Measurements from ENCODE around the gene CYP2A6.

DNA sequence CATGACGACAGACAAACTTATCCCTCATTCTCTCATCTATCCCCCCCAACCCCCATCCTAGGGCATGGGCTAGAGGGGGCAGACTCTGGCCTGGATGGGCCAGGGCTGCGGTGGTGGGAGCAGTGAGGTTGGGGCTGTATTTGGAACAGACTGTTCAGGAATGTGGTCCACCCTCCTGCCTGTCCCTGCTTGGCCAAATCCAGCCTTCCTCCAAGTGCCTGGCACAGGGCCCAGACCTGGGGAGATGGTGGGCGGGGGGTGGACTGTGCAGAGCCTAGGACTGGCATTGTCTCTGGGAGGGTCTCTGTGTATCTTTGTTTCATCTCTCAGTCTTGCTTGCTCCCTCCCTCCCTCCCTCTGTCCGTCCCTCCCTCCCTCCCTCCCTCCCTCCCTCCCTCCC is 37.1 kb downstream of the CYP2A6 start:
- TF ChIP-seq, protein P1, sequence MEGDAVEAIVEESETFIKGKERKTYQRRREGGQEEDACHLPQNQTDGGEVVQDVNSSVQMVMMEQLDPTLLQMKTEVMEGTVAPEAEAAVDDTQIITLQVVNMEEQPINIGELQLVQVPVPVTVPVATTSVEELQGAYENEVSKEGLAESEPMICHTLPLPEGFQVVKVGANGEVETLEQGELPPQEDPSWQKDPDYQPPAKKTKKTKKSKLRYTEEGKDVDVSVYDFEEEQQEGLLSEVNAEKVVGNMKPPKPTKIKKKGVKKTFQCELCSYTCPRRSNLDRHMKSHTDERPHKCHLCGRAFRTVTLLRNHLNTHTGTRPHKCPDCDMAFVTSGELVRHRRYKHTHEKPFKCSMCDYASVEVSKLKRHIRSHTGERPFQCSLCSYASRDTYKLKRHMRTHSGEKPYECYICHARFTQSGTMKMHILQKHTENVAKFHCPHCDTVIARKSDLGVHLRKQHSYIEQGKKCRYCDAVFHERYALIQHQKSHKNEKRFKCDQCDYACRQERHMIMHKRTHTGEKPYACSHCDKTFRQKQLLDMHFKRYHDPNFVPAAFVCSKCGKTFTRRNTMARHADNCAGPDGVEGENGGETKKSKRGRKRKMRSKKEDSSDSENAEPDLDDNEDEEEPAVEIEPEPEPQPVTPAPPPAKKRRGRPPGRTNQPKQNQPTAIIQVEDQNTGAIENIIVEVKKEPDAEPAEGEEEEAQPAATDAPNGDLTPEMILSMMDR (IDR thresholded peaks at IDR 0.05) = no peak
- TF ChIP-seq POLR2A (IDR thresholded peaks at IDR 0.05) = no peak
